Activated CD8-positive, alpha-beta T cell treated with anti-CD3 and anti-CD28 coated beads for 36 hours (primary cell): ENCODE measurements around the gene ZFAND5. TPM values are rescaled to one million over a fixed set of nuclear protein-coding genes. Genes with fewer than 3 reads are reported as not detected.

Experiments
- ATAC-seq: fragments of 200-7000 bp; cut with Tn5 transposase; one replicate; pipeline ENCODE4 v1.10.0; 2021; ENCODE audit warnings: mild to moderate bottlenecking, moderate library complexity
- CTCF ChIA-PET: fragments of 350-600 bp; sonication (Branson Sonifier 250); formaldehyde crosslinking; loops from one replicate; lab custom pipeline; 2021; ENCODE audit warnings: antibody characterized with exemption; lab: Charles Lee
- POLR2A ChIA-PET: fragments of 350-600 bp; sonication (Branson Sonifier 250); formaldehyde crosslinking; loops from one replicate; lab custom pipeline; 2021; ENCODE audit warnings: antibody characterized with exemption; lab: Charles Lee
- DNase-seq: peaks from one replicate; pipeline ENCODE4 v3.0.0-alpha.2; 2020
- H3K27ac Mint-ChIP-seq: one replicate; pipeline ENCODE4 v1.8.0; 2021; ENCODE audit warnings: mild to moderate bottlenecking, mixed read lengths
- H3K27me3 Mint-ChIP-seq: one replicate; pipeline ENCODE4 v1.8.0; 2021; ENCODE audit warnings: mixed read lengths
- H3K36me3 Mint-ChIP-seq: one replicate; pipeline ENCODE4 v1.8.0; 2021; ENCODE audit warnings: low read depth, mixed read lengths
- H3K4me1 Mint-ChIP-seq: one replicate; pipeline ENCODE4 v1.8.0; 2021; ENCODE audit warnings: low read depth, mixed read lengths
- H3K4me3 Mint-ChIP-seq: one replicate; pipeline ENCODE4 v1.8.0; 2021; ENCODE audit warnings: mild to moderate bottlenecking, moderate library complexity, mixed read lengths
- H3K9me3 Mint-ChIP-seq: one replicate; pipeline ENCODE4 v1.8.0; 2021; ENCODE audit warnings: mixed read lengths
- intact Hi-C: fragments of 100-400 bp; cut with micrococcal nuclease; formaldehyde crosslinking; loops from one replicate; pipeline ENCODE4 v1.10.0; 2022
- total RNA-seq, 2 experiments: library from RNA; stranded (reverse); gene quantifications; one replicate each; pipeline ENCODE4 v1.2.3, GENCODE V29; 2021
- TF ChIP-seq, protein P1 (sequence below): fragments of 200-600 bp; IDR thresholded peaks from one replicate; pipeline ENCODE4 v1.8.0; 2022; ENCODE audit warnings: antibody characterized with exemption, mild to moderate bottlenecking

Gene ZFAND5
- 10 to 100 TPM; 79.4 to 88.9 TPM for total RNA-seq

GRCh38 chr9:72364679-72365524, at the start of gene ZFAND5:
Gene ZFAND5, minus strand, starts transcription at chr9:72365208. Its CDS starts 4,430 bp downstream, at chr9:72360778.
- H3K9me3 Mint-ChIP-seq: no peaks in the 10 kb centered on the region
- DNase-seq (peak; percentile 97), ATAC-seq (peak; percentile 85)
- intact Hi-C loops: loop anchor here (5.0 to 10.0 kb wide), 3 partner anchors 80 to 227 kb away; no protein-coding TSS in a partner anchor
- ChIA-PET CTCF (interaction anchor here (1.0 to 1.9 kb wide), 6 partner anchors 19 to 235 kb away, joined by 3 to 7 read pairs (median 4); no protein-coding TSS in a partner anchor), POLR2A (interaction anchor here (0.7 to 2.7 kb wide), 25 partner anchors 9 to 772 kb away, joined by 3 to 19 read pairs (median 3); partner anchors contain the start of gene C9orf85)
- peaks cover 28% of the 10 kb centered on the region for H3K36me3 Mint-ChIP-seq
- H3K4me1 Mint-ChIP-seq: peaks cover 36% of the 10 kb centered on the region
- TF ChIP-seq, protein P1, sequence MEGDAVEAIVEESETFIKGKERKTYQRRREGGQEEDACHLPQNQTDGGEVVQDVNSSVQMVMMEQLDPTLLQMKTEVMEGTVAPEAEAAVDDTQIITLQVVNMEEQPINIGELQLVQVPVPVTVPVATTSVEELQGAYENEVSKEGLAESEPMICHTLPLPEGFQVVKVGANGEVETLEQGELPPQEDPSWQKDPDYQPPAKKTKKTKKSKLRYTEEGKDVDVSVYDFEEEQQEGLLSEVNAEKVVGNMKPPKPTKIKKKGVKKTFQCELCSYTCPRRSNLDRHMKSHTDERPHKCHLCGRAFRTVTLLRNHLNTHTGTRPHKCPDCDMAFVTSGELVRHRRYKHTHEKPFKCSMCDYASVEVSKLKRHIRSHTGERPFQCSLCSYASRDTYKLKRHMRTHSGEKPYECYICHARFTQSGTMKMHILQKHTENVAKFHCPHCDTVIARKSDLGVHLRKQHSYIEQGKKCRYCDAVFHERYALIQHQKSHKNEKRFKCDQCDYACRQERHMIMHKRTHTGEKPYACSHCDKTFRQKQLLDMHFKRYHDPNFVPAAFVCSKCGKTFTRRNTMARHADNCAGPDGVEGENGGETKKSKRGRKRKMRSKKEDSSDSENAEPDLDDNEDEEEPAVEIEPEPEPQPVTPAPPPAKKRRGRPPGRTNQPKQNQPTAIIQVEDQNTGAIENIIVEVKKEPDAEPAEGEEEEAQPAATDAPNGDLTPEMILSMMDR: no peak
- peak within 1 kb of the TSS; percentile 98 for H3K27ac Mint-ChIP-seq
- H3K4me3 Mint-ChIP-seq: peak within 1 kb of the TSS; percentile 97
- no peaks in the 10 kb centered on the region for H3K27me3 Mint-ChIP-seq

DNA sequence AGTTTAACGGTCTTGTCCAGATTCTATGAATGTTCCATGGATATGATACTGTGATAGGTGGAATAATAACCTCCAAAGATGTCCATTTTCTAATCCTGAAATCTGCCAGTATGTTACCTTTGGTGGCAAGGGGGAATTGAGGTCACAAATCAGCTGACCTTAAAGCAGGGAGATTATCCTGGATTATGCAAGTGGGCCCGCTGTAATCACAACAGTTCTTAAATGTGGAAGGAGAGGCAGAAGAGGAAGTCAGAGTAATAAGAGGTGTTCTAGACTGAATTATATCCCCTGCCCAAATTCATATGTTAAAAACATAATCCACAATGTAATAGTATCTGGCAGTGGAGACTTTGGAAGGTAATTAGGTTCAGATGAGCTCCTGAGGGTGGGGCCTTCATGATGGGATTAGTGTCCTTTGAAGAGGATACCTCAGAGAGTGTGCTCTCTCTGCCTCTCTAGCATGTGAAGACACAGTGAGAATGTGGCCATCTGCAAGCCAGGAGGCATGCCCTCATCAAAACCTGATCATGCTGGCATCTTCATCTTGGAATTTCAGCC, 47.6 kb upstream of the ZFAND5 start:
- CTCF ChIA-PET: no interaction called here
- Mint-ChIP-seq H3K27me3 (no peaks in the 10 kb centered on the region), H3K4me3 (no peak overlapping the region), H3K4me1 (no peaks in the 10 kb centered on the region), H3K27ac (no peak overlapping the region), H3K9me3 (no peaks in the 10 kb centered on the region), H3K36me3 (no peaks in the 10 kb centered on the region)
- TF ChIP-seq, protein P1: no peak
- POLR2A ChIA-PET: no interaction called here
- DNase-seq (no peak), ATAC-seq (no peak)
- intact Hi-C loops: no loop called here

DNA sequence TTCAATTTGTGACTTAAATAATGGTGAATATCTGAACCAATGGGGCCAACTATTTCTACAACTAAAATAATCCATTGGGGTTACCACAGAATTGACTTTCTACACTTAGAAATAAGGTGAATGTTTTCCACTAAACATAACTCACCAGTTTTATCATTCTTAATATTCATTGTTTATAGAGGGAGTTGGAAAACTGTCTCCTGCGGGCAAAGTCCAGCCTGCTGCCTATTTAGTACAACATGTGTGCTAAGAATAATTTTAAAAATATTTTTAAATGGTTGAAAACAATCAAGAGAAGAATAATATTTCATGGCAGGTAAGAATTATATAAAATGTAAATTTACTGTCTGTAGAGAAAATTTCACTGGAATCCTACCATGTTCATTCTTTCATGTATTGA, 45.2 kb upstream of the ZFAND5 start:
- DNase-seq (no peak), ATAC-seq (no peak)
- TF ChIP-seq, protein P1: no peak
- CTCF ChIA-PET: no interaction called here
- intact Hi-C loops: no loop called here
- Mint-ChIP-seq H3K36me3 (no peaks in the 10 kb centered on the region), H3K27me3 (no peaks in the 10 kb centered on the region), H3K27ac (no peak overlapping the region), H3K4me3 (no peak overlapping the region), H3K4me1 (no peaks in the 10 kb centered on the region), H3K9me3 (no peaks in the 10 kb centered on the region)
- POLR2A ChIA-PET: no interaction called here

DNA sequence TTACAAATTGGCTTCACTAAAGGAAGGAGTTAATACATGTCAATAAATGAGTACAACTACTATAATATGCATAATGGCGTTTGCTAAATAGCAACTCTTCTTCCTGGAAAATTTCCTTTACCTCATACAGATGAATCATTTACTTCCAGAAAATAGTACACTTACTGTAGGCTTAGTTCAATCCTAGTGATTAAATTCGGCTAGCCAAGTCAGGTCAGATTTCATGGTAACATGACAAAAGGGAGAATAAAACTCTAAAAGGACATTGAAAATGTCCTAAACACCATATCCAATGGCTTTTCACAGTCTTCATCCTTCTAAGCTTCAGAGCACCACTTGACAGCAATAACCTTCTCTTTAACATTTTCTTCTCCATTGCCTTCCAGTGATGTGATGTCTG, 42.1 kb upstream of the ZFAND5 start:
- POLR2A ChIA-PET: no interaction called here
- Mint-ChIP-seq H3K27ac (no peak overlapping the region), H3K27me3 (no peaks in the 10 kb centered on the region), H3K36me3 (no peaks in the 10 kb centered on the region), H3K4me1 (no peaks in the 10 kb centered on the region), H3K4me3 (no peak overlapping the region), H3K9me3 (no peaks in the 10 kb centered on the region)
- no peak for DNase-seq
- no peak for ATAC-seq
- CTCF ChIA-PET: no interaction called here
- intact Hi-C loops: no loop called here
- TF ChIP-seq, protein P1: no peak

- TF ChIP-seq, protein P1: no peak
- H3K27me3 Mint-ChIP-seq: no peaks in the 10 kb centered on the region
- H3K9me3 Mint-ChIP-seq: no peaks in the 10 kb centered on the region
- DNase-seq (no peak), ATAC-seq (no peak)
- CTCF ChIA-PET: no interaction called here
- H3K36me3 Mint-ChIP-seq: no peaks in the 10 kb centered on the region
- POLR2A ChIA-PET: no interaction called here
- no peak overlapping the region for H3K4me3 Mint-ChIP-seq
- no peak overlapping the region for H3K27ac Mint-ChIP-seq
- intact Hi-C loops: no loop called here
- no peaks in the 10 kb centered on the region for H3K4me1 Mint-ChIP-seq
Measured at GRCh38 chr9:72402744-72403143, 37.7 kb upstream of the ZFAND5 start.
